ENCODE results near the gene NAMPT. TPM values are rescaled to one million over a fixed set of nuclear protein-coding genes. Genes with fewer than 3 reads are reported as not detected.

NAMPT gene
- polyA plus RNA-seq, 1 donor, result 51.2 TPM

Other genes starting within 250 kb of the NAMPT start
- 151 TPM for gene SYPL1, start 172.7 kb downstream of the NAMPT start, polyA plus RNA-seq (ENCODE audit: insufficient read length)

All from left kidney (tissue), 1 donor.